Pons (tissue), 1 donor: ENCODE measurements around the gene RABGAP1L.
"Not testable (repeated sequence)": the region's sequence is repeated elsewhere in the genome, so short reads cannot be mapped to it uniquely, and the experiment has no call there.

Experiments
- DNase-seq: peaks from one replicate; pipeline ENCODE4 v3.0.0-alpha.2; 2016; ENCODE audit warnings: low spot score

Gene RABGAP1L

GRCh38 chr1:174991473-174991872 is 832.2 kb downstream of the RABGAP1L start:
- DNase-seq, result no peak

GRCh38 chr1:174995121-174995520 is 835.8 kb downstream of the RABGAP1L start:
- no peak for DNase-seq

GRCh38 chr1:174995916-174996315 is 836.6 kb downstream of the RABGAP1L start:
- DNase-seq, result no peak

GRCh38 chr1:174996476-174996875 is 837.2 kb downstream of the RABGAP1L start:
- no peak for DNase-seq

DNA sequence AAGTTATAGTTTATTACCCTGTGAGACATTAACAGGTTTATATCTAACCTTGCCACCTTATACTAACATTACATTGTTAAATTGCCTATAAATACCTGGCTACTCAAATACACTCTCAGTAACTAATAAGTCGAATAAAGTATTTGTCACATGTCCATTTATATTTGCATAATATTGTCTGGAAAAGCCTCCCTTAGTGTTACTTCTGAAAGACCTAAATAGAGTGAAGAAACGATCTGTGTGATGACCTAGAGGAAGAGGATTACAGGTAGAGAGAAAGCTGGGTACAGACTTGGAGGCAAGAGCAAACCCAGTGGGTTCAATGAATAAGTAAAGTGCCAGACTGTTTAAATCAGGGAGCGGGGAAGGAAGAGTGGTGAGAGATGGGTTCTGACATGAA is 837.7 kb downstream of the RABGAP1L start:
- no peak for DNase-seq

DNA sequence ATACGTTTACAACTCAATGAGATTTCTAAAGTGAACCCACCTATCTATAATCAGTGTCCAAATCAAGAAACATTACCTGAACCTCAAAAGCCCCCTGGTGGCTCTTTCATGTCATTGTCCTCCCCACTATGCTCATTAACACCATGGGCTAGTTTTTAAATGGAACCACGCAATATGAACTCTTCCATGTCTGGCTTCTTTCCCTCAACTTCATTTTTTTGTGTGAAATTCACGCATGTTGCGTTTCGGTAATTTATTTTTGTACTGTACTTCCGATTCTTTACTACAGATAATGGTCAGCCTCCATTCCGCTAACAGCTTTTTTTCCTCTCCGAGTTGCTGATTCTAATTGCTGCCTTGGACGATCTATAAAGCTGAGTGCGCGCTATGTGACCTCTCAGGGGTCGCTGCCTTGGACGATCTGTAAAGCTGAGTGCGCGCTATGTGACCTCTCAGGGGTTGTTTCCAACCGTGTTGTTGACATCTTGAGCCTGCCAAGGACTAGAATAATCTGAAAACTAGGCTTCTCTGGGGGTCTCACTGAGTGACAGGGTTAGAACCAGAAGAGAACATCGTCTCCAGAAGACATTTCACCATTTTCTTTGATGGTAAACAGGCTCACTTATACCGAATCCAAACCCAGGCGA is 839.4 kb downstream of the RABGAP1L start:
- DNase-seq, result peak; percentile 87

DNA sequence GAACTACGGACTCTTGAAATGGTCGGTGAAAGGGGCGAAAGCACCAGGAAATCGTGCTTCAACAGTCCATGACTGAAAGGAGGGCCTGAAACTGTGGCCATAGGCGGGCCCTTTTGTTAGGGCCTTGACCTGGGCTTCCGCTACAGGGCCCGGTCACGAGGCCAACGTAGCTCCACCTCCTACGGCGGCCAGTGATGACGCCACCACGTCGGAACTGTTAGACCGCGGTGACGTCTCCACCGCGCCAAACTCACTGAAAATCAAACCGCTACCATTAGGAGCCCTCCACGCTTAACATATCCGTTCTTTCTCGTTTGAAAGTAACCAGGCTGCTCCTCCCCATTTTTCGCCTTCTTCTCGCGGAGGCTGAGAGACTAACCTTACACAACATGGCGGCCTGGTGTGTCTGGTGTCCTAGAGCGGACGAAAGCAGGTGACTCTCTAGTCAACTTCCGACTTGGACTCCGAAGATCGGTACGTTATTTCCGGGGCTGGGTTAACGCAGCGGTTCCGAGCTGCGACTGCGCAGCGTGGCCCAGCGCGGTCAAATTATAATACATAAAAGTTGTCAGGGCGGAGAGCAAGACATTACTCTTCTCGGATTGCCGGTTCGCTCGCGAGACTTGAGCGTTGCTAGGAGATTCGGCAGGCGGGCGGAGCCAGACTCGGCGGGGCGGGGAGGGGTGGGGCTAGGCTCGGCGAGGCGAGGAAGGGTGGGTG is 840.1 kb downstream of the RABGAP1L start:
- DNase-seq, result peak; percentile 100

DNA sequence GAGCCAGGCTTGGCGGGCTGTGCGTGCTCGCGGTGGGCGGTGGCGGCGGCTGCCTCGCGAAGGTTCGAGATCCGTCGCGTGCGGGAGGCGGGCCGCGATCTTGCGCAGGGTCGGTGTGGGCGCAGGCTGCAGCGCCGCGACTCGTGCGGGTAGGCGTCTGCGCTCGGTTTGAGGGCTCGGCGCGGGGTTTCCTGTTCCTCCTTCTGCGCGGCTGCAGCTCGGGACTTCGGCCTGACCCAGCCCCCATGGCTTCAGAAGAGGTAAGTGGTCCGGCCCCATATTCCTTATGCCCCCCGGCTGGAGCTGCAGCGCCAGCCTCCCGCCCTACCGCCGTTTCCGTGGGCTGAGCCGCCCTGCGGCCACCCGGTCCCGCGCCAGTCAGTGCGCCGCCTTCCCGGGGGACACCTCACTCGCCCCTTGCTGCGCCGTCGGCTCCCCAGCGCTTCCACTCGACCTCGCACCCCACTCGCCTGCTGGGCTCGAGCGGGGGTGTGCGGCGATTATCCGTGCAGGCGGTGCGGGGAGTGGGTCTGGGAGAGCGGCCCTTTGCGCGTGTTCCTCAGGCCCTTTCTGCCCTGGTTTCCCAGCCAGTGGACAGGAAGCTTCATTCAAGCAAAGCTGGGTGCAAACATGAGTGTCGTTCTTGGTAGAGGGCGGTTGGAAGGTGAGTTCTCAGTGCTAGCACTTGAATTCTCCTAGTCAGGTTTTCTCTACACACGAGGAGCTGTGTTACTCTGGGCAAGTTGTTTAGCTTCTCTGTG is 840.8 kb downstream of the RABGAP1L start, which contains the start of gene CACYBP:
Gene CACYBP (plus strand): TSS at position 12 of the 761 bp plus-strand sequence. CDS start 234 bp downstream, at position 246.
- peak; percentile 59 for DNase-seq

DNA sequence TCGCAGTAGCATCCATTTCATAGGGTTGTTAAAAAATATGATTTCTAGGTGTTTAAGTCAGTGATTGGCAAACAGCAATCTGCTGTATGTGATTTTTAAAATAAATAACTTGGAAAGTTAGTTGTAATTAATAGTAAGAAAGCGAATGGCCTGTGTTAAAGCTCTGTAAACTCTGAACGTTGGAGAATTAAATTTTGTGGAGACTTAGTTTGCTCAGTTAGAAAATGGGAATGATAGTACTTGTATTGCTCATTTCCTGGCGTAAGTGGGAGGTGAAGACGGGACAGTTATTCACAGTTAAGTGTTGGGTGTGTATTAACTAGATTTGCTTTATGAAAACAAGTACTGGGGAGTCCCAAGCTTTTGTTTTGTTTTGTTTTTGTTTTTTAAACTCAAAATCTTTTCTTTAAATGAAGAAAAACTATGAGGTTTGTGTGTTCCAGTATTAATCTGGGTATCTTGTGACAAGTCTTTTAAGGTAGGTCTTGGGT is 841.4 kb downstream of the RABGAP1L start:
- peak; percentile 47 for DNase-seq

DNA sequence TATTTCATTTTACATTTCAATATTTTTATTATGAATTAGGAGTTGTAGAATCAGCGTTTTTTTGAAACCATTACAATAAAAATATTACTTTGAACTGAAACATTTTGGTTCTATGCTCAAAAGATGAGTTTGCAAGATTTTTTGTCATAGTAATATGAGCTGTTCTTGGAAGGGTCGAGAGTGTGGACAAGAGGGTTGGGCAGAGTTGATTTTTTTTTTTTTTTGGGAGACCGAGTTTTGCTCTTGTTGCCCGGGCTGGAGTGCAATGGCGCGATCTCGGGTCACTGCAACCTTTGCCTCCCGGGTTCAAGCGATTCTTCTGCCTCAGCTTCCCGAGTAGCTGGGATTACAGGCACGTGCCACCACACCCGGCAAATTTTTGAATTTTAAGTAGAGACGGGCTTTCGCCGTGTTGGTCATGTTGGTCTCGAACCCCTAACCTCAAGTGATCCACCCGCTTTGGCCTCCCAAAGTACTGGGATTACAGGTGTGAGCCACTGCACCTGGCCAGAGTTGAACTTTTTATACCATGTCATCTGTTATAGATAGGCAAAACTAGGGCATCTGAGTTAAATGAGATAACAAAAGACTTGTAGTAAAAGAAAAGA is 843.7 kb downstream of the RABGAP1L start:
- no peak for DNase-seq

DNA sequence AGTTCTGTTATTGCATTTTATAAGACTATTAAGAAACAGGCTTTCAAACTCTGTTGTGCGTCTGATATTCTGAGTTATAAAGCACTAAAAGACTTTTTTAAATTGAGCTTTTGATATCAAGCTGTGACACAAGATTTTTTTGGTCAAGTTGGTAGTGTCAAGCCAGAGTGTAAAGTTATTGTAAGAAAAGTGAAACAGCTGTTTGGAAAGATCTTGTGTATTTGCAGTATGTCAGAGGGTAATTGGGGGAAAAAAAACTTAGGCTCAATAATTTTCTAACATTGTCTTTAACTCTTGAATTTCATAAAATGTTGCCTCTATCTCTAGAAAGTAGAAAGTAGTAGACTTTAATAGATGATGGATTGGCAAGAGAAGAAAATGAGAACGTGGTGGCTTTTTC is 844.2 kb downstream of the RABGAP1L start:
- DNase-seq, result no peak

GRCh38 chr1:175005085-175005783 is 845.9 kb downstream of the RABGAP1L start:
- no peak for DNase-seq

- no peak for DNase-seq
These were observed 850.2 kb downstream of the RABGAP1L start for GRCh38 chr1:175009532-175009931.

- no peak for DNase-seq
These were observed 854.1 kb downstream of the RABGAP1L start for GRCh38 chr1:175013445-175013844.

DNA sequence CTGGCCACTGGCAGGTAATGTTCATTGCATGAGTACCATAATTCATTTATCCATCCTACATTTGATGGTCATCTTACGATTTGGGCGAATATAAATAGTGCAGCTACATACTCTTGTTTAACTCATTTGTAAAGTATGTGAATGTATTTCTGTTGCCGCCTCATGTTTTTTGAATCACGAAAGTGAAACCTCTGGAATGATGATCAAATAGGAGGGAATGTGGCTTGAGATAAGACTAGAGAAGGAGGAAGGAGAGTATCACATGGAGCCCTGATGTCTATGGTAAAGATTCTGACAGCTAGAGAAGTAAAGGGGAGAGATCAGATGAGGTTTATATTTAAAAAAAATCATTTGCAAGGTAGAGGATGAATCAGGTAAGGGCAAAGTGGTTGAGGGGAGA is 855.9 kb downstream of the RABGAP1L start:
- DNase-seq, result no peak

GRCh38 chr1:175019524-175019923 is 860.2 kb downstream of the RABGAP1L start:
- no peak for DNase-seq

DNA sequence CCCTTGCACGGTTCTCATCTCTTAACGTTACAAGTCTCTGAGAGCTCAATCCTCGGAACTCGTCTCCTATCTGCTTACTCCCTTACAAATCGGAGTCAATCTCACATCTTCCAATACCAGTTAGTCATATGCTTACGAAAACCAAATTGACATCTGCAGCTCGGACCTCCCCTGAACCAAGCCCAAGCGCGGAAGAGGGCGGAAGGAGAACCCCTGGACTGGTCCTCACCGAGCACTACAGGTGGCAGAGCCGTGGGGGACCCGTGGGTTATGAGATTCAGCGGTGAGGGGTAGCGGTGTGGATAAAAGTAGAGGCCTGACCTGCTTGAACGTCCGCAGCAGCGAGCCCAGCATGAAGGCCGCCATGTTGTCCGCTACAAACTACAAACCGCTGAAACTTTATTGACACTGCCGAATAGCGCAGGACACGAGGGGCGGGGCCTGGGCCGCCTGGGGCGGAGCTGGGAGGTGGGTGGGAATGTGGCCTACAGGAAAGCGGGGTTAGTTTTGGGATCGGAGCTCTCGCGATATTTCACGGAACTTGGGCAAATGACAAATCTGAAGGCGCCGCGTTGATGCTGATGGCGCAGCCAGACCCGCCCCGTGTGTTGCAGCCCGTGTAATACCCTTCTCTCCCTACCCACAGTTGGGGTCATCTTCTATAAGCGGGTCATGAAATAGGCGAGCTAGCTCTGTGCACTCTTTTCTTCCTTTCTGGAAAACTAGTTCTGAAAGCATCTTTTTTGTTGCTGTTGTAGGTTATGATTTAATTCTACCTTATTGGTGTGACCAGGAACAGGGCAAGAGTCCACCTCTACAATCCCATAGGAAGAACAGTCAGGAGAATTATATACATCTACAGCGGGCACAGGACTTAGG is 864.0 kb downstream of the RABGAP1L start, which contains the start of gene MRPS14:
Gene MRPS14 (minus strand): TSS at position 383 of the 879 bp plus-strand sequence. CDS start 17 bp downstream, at position 366.
- peak; percentile 97 for DNase-seq

- not testable (repeated sequence) for DNase-seq
These were observed 864.6 kb downstream of the RABGAP1L start for GRCh38 chr1:175023922-175024242.

GRCh38 chr1:175024773-175025172 is 865.5 kb downstream of the RABGAP1L start:
- DNase-seq, result no peak

DNA sequence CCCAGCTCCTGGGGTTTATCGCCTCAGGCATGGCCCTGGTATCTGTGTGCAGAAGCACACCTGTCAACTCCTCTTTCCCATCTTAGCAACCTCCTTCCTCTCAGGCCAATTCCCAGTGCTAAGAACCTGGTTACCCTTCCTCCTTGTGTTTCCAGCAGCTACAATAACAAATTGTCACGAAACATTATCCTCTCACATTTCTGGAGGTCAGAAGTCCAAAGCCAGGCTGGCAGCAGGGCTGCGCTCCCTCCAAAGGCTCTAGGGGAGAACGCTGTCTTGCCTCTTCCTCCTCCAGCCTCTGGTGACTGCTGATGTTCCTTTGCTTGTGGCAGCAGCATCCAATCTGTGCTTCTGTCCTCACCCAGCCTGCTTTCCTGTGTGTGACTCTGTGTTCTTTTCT is 874.6 kb downstream of the RABGAP1L start:
- DNase-seq, result no peak

- no peak for DNase-seq
These were observed 875.5 kb downstream of the RABGAP1L start for GRCh38 chr1:175034775-175035174.
